ENCODE measurements around the gene RNF130.

Gene RNF130

GRCh38 chr5:180100621-180101450, 29.3 kb upstream of the RNF130 start:
- TF ChIP-seq CTCF (conservative IDR thresholded peaks at IDR 0.05) = no peak
- H3K27ac ChIP-seq = no peak overlapping the region

GRCh38 chr5:180099733-180100611, 28.4 kb upstream of the RNF130 start:
- TF ChIP-seq CTCF (conservative IDR thresholded peaks at IDR 0.05) = no peak
- H3K27ac ChIP-seq = no peak overlapping the region

- H3K27ac ChIP-seq = no peak overlapping the region
- no peak for TF ChIP-seq CTCF (conservative IDR thresholded peaks at IDR 0.05)
Observed at GRCh38 chr5:180098991-180099732, 27.6 kb upstream of the RNF130 start.

GRCh38 chr5:180098526-180098925, 27.0 kb upstream of the RNF130 start:
- H3K27ac ChIP-seq = no peak overlapping the region
- TF ChIP-seq CTCF (conservative IDR thresholded peaks at IDR 0.05) = no peak

GRCh38 chr5:180097926-180098325, 26.4 kb upstream of the RNF130 start:
- no peak overlapping the region for H3K27ac ChIP-seq
- TF ChIP-seq CTCF (conservative IDR thresholded peaks at IDR 0.05) = no peak

- no peak for TF ChIP-seq CTCF (conservative IDR thresholded peaks at IDR 0.05)
Observed at GRCh38 chr5:180097163-180097894, 25.8 kb upstream of the RNF130 start.

More at GRCh38 chr5:180097163-180097894, 25.8 kb upstream of the RNF130 start:
- H3K27ac ChIP-seq = no peak overlapping the region
